Psoas muscle (tissue), 8 donors: ENCODE data around the gene NFXL1. TPM values are rescaled to one million over a fixed set of nuclear protein-coding genes. Genes with fewer than 3 reads are reported as not detected.

Experiments
- ATAC-seq, 4 donors: fragments of 200-7000 bp; cut with Tn5 transposase; one replicate each; pipeline ENCODE4 v1.9.1; 2020; ENCODE audit warnings: moderate library complexity in 3 of 4, mild to moderate bottlenecking in 2 of 4
- DNase-seq, 2 donors: peaks; one replicate each; pipeline ENCODE4 v3.0.0-alpha.2; 2020
- H3K27ac ChIP-seq: fragments of 200-600 bp; one replicate; pipeline ENCODE4 v1.8.0; 2022
- H3K27me3 ChIP-seq, 3 donors: fragments of 200-600 bp in 1 of 3; one replicate each; pipeline versions ENCODE4 v1.6.1 to v1.8.0; 2013 to 2022; ENCODE audit warnings: low read length in 2 of 3, mild to moderate bottlenecking in 2 of 3, moderate library complexity in 1 of 3; ENCODE audit not compliant: insufficient read depth in 3 of 3
- H3K36me3 ChIP-seq, 2 donors: fragments of 200-600 bp in 1 of 2; one replicate each; pipeline versions ENCODE4 v1.6.1 to v1.8.0; 2013 to 2022; ENCODE audit warnings: low read depth in 1 of 2, mild to moderate bottlenecking in 1 of 2, moderate library complexity in 1 of 2; ENCODE audit not compliant: insufficient read depth in 1 of 2
- H3K4me1 ChIP-seq: fragments of 200-600 bp; one replicate; pipeline ENCODE4 v1.8.0; 2022
- H3K4me3 ChIP-seq: fragments of 200-600 bp; one replicate; pipeline ENCODE4 v1.8.0; 2022; ENCODE audit warnings: mild to moderate bottlenecking
- H3K9me3 ChIP-seq: fragments of 200-600 bp; one replicate; pipeline ENCODE4 v1.8.0; 2022
- CTCF ChIP-seq: fragments of 200-600 bp; IDR thresholded peaks from one replicate; pipeline ENCODE4 v1.8.0; 2022; ENCODE audit warnings: antibody characterized with exemption
- WGBS, 3 donors: extraction: QIAGEN DNeasy Blood & Tissue Kit; methylation state at CpG; one replicate each; pipeline versions ENCODE4 v1.1.6 to v1.1.7; 2013; 5-methylcytosine and 5-hydroxymethylcytosine counted together
- intact Hi-C, 2 donors: fragments of 100-400 bp; cut with DNase I; formaldehyde crosslinking; loops; one replicate each; pipeline versions ENCODE4 v1.11.0 to v1.14.2; 2022
- polyA plus RNA-seq, 3 donors: library from polyadenylated mRNA; stranded (reverse); fragments of 200-250 nt; gene quantifications; one replicate each; pipeline ENCODE4 v1.2.3, GENCODE V29; 2013
- total RNA-seq, 4 donors: library from RNA; stranded (reverse); fragmentation: NEBNext Ultra II Directional in 2 of 4; extraction: Animal tissue kit (Norgen Biotek cat#: 25700) in 2 of 4; gene quantifications; one replicate each; pipeline versions ENCODE4 v1.2.1 to v1.2.4, GENCODE V29; 2021 to 2023
- donor health status: healthy with polysubstance abuse.
- donor health status: DM: no; HTN: no; CAD: no; lungs with moderate emphysema.
- donor health status: Bipolar disorder and iron deficiency.
- donor health status: healthy.
- donor health status: DM: yes; HTN: yes; CAD: no.
- donor health status: DM: no; HTN: no; CAD: no.
- donor health status: DM: no; HTN: no; CAD: no.
- donor health status: DM: yes; HTN: yes; CAD: no.

The NFXL1 gene
- total and polyA plus RNA-seq, 7 donors: 3.1 to 6.0 (median 4.9) TPM

GRCh38 chr4:47899639-47900038, 14.7 kb downstream of the NFXL1 start:
- Histone ChIP-seq H3K36me3 (peaks cover 16 to 100% of the 10 kb centered on the region in 2 donors), H3K27me3 (no peaks in the 10 kb centered on the region), H3K4me1 (no peaks in the 10 kb centered on the region), H3K4me3 (no peak overlapping the region), H3K27ac (no peak overlapping the region), H3K9me3 (no peaks in the 10 kb centered on the region)
- DNase-seq: no peak
- WGBS, 3 donors: 51 to 60% (median 52%) methylated on average over 1 of the region's 1 CpG
- no peak for TF ChIP-seq CTCF
- intact Hi-C loops: no loop called here
- no peak for ATAC-seq

- Histone ChIP-seq H3K27ac (no peak overlapping the region), H3K27me3 (no peaks in the 10 kb centered on the region), H3K9me3 (no peaks in the 10 kb centered on the region), H3K4me3 (no peak overlapping the region), H3K4me1 (no peaks in the 10 kb centered on the region), H3K36me3 (peaks cover under 1 to 94% of the 10 kb centered on the region in 2 donors)
- no peak for DNase-seq
- intact Hi-C loops: no loop called here
- no peak for ATAC-seq
- 92 to 97% (median 95%) methylated on average over 1 of the region's 1 CpG for WGBS, 3 donors
- no peak for TF ChIP-seq CTCF
Observed at GRCh38 chr4:47891928-47892327, 22.5 kb downstream of the NFXL1 start.

- DNase-seq: no peak
- Histone ChIP-seq H3K27ac (no peak overlapping the region), H3K27me3 (no peaks in the 10 kb centered on the region), H3K36me3 (peaks cover 0 to 86% of the 10 kb centered on the region in 2 donors), H3K9me3 (no peaks in the 10 kb centered on the region), H3K4me3 (no peak overlapping the region), H3K4me1 (no peaks in the 10 kb centered on the region)
- 95 to 96% (median 96%) methylated on average over 3 of the region's 3 CpGs for WGBS, 3 donors
- TF ChIP-seq CTCF: no peak
- intact Hi-C loops: no loop called here
- no peak for ATAC-seq
Observed at GRCh38 chr4:47882228-47882627, 32.2 kb downstream of the NFXL1 start.

- no peak for ATAC-seq
- intact Hi-C loops: no loop called here
- no peak overlapping the region for H3K27ac ChIP-seq
Observed at GRCh38 chr4:47879458-47879857, 34.9 kb downstream of the NFXL1 start.

More at GRCh38 chr4:47879458-47879857, 34.9 kb downstream of the NFXL1 start:
- Histone ChIP-seq H3K9me3 (no peaks in the 10 kb centered on the region), H3K36me3 (peaks cover 0 to 86% of the 10 kb centered on the region in 2 donors), H3K27me3 (no peaks in the 10 kb centered on the region), H3K4me1 (no peaks in the 10 kb centered on the region), H3K4me3 (no peak overlapping the region)
- no peak for TF ChIP-seq CTCF
- no peak for DNase-seq
